RWPE2 (cell line): ENCODE data around the gene HMHB1.

Experiments
- ATAC-seq: fragments of 200-7000 bp; cut with Tn5 transposase; 3 replicates; pipeline ENCODE4 v1.9.1; 2021; ENCODE audit warnings: low read depth
- DNase-seq: peaks from one replicate; pipeline ENCODE4 v3.0.0-alpha.2; 2020; ENCODE audit warnings: low spot score
- H3K27ac ChIP-seq: fragments of 450-650 bp; 2 replicates; pipeline ENCODE4 v1.5.1; 2017; ENCODE audit warnings: mild to moderate bottlenecking; ENCODE audit not compliant: poor library complexity, severe bottlenecking
- H3K27me3 ChIP-seq: fragments of 250-450 bp; sonication (Bioruptor Pico); 2 replicates; pipeline ENCODE4 v1.5.1; 2021; ENCODE audit warnings: mild to moderate bottlenecking, moderate library complexity; ENCODE audit not compliant: insufficient read depth, poor library complexity, severe bottlenecking
- H3K36me3 ChIP-seq: fragments of 250-450 bp; sonication (Bioruptor Pico); 2 replicates; pipeline ENCODE4 v1.5.1; 2020; ENCODE audit warnings: low read depth, mild to moderate bottlenecking, moderate library complexity
- H3K4me1 ChIP-seq: fragments of 250-450 bp; sonication (Bioruptor Pico); 2 replicates; pipeline ENCODE4 v1.5.1; 2021; ENCODE audit warnings: mild to moderate bottlenecking, moderate library complexity; ENCODE audit not compliant: insufficient read depth, poor library complexity, severe bottlenecking
- H3K4me3 ChIP-seq: fragments of 250-450 bp; sonication (Bioruptor Pico); 2 replicates; pipeline ENCODE4 v1.5.1; 2021; ENCODE audit warnings: mild to moderate bottlenecking, moderate library complexity; ENCODE audit not compliant: severe bottlenecking
- H3K9me3 ChIP-seq: fragments of 250-450 bp; sonication (Bioruptor Pico); 2 replicates; pipeline ENCODE4 v1.5.1; 2021; ENCODE audit warnings: mild to moderate bottlenecking, moderate library complexity; ENCODE audit not compliant: severe bottlenecking
- CTCF ChIP-seq: fragments of 450-650 bp; IDR thresholded peaks from one replicate; pipeline ENCODE4 v1.5.1; 2017; ENCODE audit warnings: mild to moderate bottlenecking, moderate library complexity; ENCODE audit not compliant: poor library complexity, severe bottlenecking

Gene HMHB1

GRCh38 chr5:143826951-143827444, 15.0 kb downstream of the HMHB1 start:
- Histone ChIP-seq H3K4me3 (no peak overlapping the region), H3K27ac (no peak overlapping the region), H3K4me1 (peaks cover 11% of the 10 kb centered on the region), H3K27me3 (no peaks in the 10 kb centered on the region), H3K9me3 (no peaks in the 10 kb centered on the region), H3K36me3 (no peaks in the 10 kb centered on the region)
- TF ChIP-seq CTCF = no peak
- ATAC-seq = peak; percentile 87
- no peak for DNase-seq

- DNase-seq = no peak
- Histone ChIP-seq H3K4me1 (peaks cover 11% of the 10 kb centered on the region), H3K4me3 (no peak overlapping the region), H3K36me3 (no peaks in the 10 kb centered on the region), H3K27me3 (no peaks in the 10 kb centered on the region), H3K27ac (no peak overlapping the region), H3K9me3 (no peaks in the 10 kb centered on the region)
- no peak for TF ChIP-seq CTCF
- ATAC-seq = no peak
Measured at GRCh38 chr5:143828710-143829109, 16.7 kb downstream of the HMHB1 start.

GRCh38 chr5:143833177-143833576, 21.2 kb downstream of the HMHB1 start:
- no peak for TF ChIP-seq CTCF
- no peak for DNase-seq
- Histone ChIP-seq H3K4me1 (no peaks in the 10 kb centered on the region), H3K9me3 (no peaks in the 10 kb centered on the region), H3K27me3 (no peaks in the 10 kb centered on the region), H3K27ac (no peak overlapping the region), H3K36me3 (no peaks in the 10 kb centered on the region), H3K4me3 (no peak overlapping the region)
- no peak for ATAC-seq

GRCh38 chr5:143835251-143835650, 23.3 kb downstream of the HMHB1 start:
- no peak for TF ChIP-seq CTCF
- DNase-seq = no peak
- Histone ChIP-seq H3K36me3 (no peaks in the 10 kb centered on the region), H3K4me1 (no peaks in the 10 kb centered on the region), H3K9me3 (no peaks in the 10 kb centered on the region), H3K27me3 (no peaks in the 10 kb centered on the region), H3K27ac (no peak overlapping the region), H3K4me3 (no peak overlapping the region)
- ATAC-seq = no peak

- H3K36me3 ChIP-seq = no peaks in the 10 kb centered on the region
- TF ChIP-seq CTCF = no peak
- no peaks in the 10 kb centered on the region for H3K27me3 ChIP-seq
- no peak overlapping the region for H3K27ac ChIP-seq
- H3K4me1 ChIP-seq = no peaks in the 10 kb centered on the region
- ATAC-seq (no peak), DNase-seq (no peak)
- H3K4me3 ChIP-seq = no peak overlapping the region
- no peaks in the 10 kb centered on the region for H3K9me3 ChIP-seq
Measured at GRCh38 chr5:143836161-143836725, 24.3 kb downstream of the HMHB1 start.
